ENCODE measurements around the gene DES. TPM values are rescaled to one million over a fixed set of nuclear protein-coding genes. Genes with fewer than 3 reads are reported as not detected.

The DES gene
- total and polyA plus RNA-seq, 4 donors = 22.5 to 314 (median 213) TPM

- DNase-seq (no peak), ATAC-seq (ENCODE audit: low FRiP score) (no peak)
- H3K36me3 ChIP-seq (ENCODE audit: control insufficient read depth in 1 of 2, insufficient read depth in 2 of 2, low read length in 1 of 2) = no peaks in the 10 kb centered on the region
- intact Hi-C loops (cut with DNase I) = loop anchor here in 1 of 2 donors (5.0 kb wide), 1 partner anchor 36 kb away; no protein-coding TSS in a partner anchor
- H3K9me3 ChIP-seq (ENCODE audit: control insufficient read depth, low read length) = no peaks in the 10 kb centered on the region
- 10 to 14% methylated on average over 12 of the region's 12 CpGs for WGBS, 2 donors
- peak overlapping the region; percentile 73 to 82 for H3K27ac ChIP-seq (ENCODE audit: low read depth in 1 of 2, low read length in 2 of 2)
- H3K27me3 ChIP-seq (ENCODE audit: control insufficient read depth in 1 of 2, insufficient read depth in 2 of 2, low read length in 1 of 2) = no peaks in the 10 kb centered on the region
- no peaks in the 10 kb centered on the region for H3K4me1 ChIP-seq (ENCODE audit: control insufficient read depth in 1 of 2, insufficient read depth in 2 of 2, low read length in 2 of 2)
- H3K4me3 ChIP-seq (ENCODE audit: low read length in 2 of 2) = peak overlapping the region; percentile 79 to 93
Measured at GRCh38 chr2:219443016-219443696, 25.0 kb downstream of the DES start.

- no peaks in the 10 kb centered on the region for H3K4me1 ChIP-seq (ENCODE audit: control insufficient read depth in 1 of 2, insufficient read depth in 2 of 2, low read length in 2 of 2)
- no peaks in the 10 kb centered on the region for H3K27me3 ChIP-seq (ENCODE audit: control insufficient read depth in 1 of 2, insufficient read depth in 2 of 2, low read length in 1 of 2)
- no peaks in the 10 kb centered on the region for H3K9me3 ChIP-seq (ENCODE audit: control insufficient read depth, low read length)
- H3K4me3 ChIP-seq (ENCODE audit: low read length in 2 of 2) = peak overlapping the region; percentile 2 to 3
- ATAC-seq (ENCODE audit: low FRiP score) = no peak
- H3K36me3 ChIP-seq (ENCODE audit: control insufficient read depth in 1 of 2, insufficient read depth in 2 of 2, low read length in 1 of 2) = no peaks in the 10 kb centered on the region
- DNase-seq = no peak
- peak overlapping the region; percentile 73 to 82 for H3K27ac ChIP-seq (ENCODE audit: low read depth in 1 of 2, low read length in 2 of 2)
- intact Hi-C loops (cut with DNase I) = loop anchor here (2.0 to 5.0 kb wide), 2 partner anchors 15 to 36 kb away; no protein-coding TSS in a partner anchor
- 14 to 18% methylated on average over 3 of the region's 3 CpGs for WGBS, 2 donors
Measured at GRCh38 chr2:219443697-219444023, 25.5 kb downstream of the DES start.

GRCh38 chr2:219444566-219445091 lies 26.5 kb downstream of the DES start:
- intact Hi-C loops (cut with DNase I) = loop anchor here (2.0 to 5.0 kb wide), 3 partner anchors 14 to 53 kb away; partner anchors contain the start of gene GMPPA (in 1 of the 2)
- H3K4me3 ChIP-seq (ENCODE audit: low read length in 2 of 2) = peak overlapping the region; percentile 2 to 9
- no peaks in the 10 kb centered on the region for H3K27me3 ChIP-seq (ENCODE audit: control insufficient read depth in 1 of 2, insufficient read depth in 2 of 2, low read length in 1 of 2)
- peak overlapping the region; percentile 73 to 82 for H3K27ac ChIP-seq (ENCODE audit: low read depth in 1 of 2, low read length in 2 of 2)
- WGBS, 2 donors = 7 to 13% methylated on average over 19 to 23 of the region's 23 CpGs
- peaks cover 0 to under 1% of the 10 kb centered on the region in 2 donors for H3K36me3 ChIP-seq (ENCODE audit: control insufficient read depth in 1 of 2, insufficient read depth in 2 of 2, low read length in 1 of 2)
- no peaks in the 10 kb centered on the region for H3K9me3 ChIP-seq (ENCODE audit: control insufficient read depth, low read length)
- peaks cover 0 to 4% of the 10 kb centered on the region in 2 donors for H3K4me1 ChIP-seq (ENCODE audit: control insufficient read depth in 1 of 2, insufficient read depth in 2 of 2, low read length in 2 of 2)
- peak; percentile 23 for ATAC-seq (ENCODE audit: low FRiP score)
- no peak for DNase-seq

- Histone ChIP-seq H3K4me3 (ENCODE audit: low read length in 2 of 2) (peak overlapping the region; percentile 2 to 12), H3K36me3 (ENCODE audit: control insufficient read depth in 1 of 2, insufficient read depth in 2 of 2, low read length in 1 of 2) (peaks cover 0 to 3% of the 10 kb centered on the region in 2 donors), H3K4me1 (ENCODE audit: control insufficient read depth in 1 of 2, insufficient read depth in 2 of 2, low read length in 2 of 2) (peaks cover 0 to 4% of the 10 kb centered on the region in 2 donors), H3K27me3 (ENCODE audit: control insufficient read depth in 1 of 2, insufficient read depth in 2 of 2, low read length in 1 of 2) (no peaks in the 10 kb centered on the region), H3K9me3 (ENCODE audit: control insufficient read depth, low read length) (no peaks in the 10 kb centered on the region), H3K27ac (ENCODE audit: low read depth in 1 of 2, low read length in 2 of 2) (peak overlapping the region; percentile 73 to 82)
- WGBS, 2 donors = 17% methylated on average over 5 of the region's 5 CpGs
- ATAC-seq (ENCODE audit: low FRiP score) = no peak
- intact Hi-C loops (cut with DNase I) = loop anchor here (2.0 to 5.0 kb wide), 2 partner anchors 14 to 52 kb away; partner anchors contain the start of gene GMPPA (in 1 of the 2)
- no peak for DNase-seq
Measured at GRCh38 chr2:219445220-219445640, 27.1 kb downstream of the DES start.

GRCh38 chr2:219446101-219446504 lies 27.9 kb downstream of the DES start:
- Histone ChIP-seq H3K9me3 (ENCODE audit: control insufficient read depth, low read length) (no peaks in the 10 kb centered on the region), H3K27me3 (ENCODE audit: control insufficient read depth in 1 of 2, insufficient read depth in 2 of 2, low read length in 1 of 2) (no peaks in the 10 kb centered on the region), H3K36me3 (ENCODE audit: control insufficient read depth in 1 of 2, insufficient read depth in 2 of 2, low read length in 1 of 2) (peaks cover 0 to 4% of the 10 kb centered on the region in 2 donors), H3K27ac (ENCODE audit: low read depth in 1 of 2, low read length in 2 of 2) (peak overlapping the region; percentile 73 to 96), H3K4me3 (ENCODE audit: low read length in 2 of 2) (no peak overlapping the region), H3K4me1 (ENCODE audit: control insufficient read depth in 1 of 2, insufficient read depth in 2 of 2, low read length in 2 of 2) (peaks cover 0 to 4% of the 10 kb centered on the region in 2 donors)
- 6% methylated on average over 4 to 6 of the region's 6 CpGs for WGBS, 2 donors
- peak in 1 of 2 donors; percentile 85 for DNase-seq
- intact Hi-C loops (cut with DNase I) = loop anchor here in 1 of 2 donors (5.0 kb wide), 1 partner anchor 51 kb away; the partner anchor contains the start of gene GMPPA
- ATAC-seq (ENCODE audit: low FRiP score) = peak; percentile 71

- DNase-seq = no peak
- H3K4me1 ChIP-seq (ENCODE audit: control insufficient read depth in 1 of 2, insufficient read depth in 2 of 2, low read length in 2 of 2) = peaks cover 0 to 4% of the 10 kb centered on the region in 2 donors
- ATAC-seq (ENCODE audit: low FRiP score) = no peak
- H3K27me3 ChIP-seq (ENCODE audit: control insufficient read depth in 1 of 2, insufficient read depth in 2 of 2, low read length in 1 of 2) = no peaks in the 10 kb centered on the region
- H3K4me3 ChIP-seq (ENCODE audit: low read length in 2 of 2) = no peak overlapping the region
- H3K36me3 ChIP-seq (ENCODE audit: control insufficient read depth in 1 of 2, insufficient read depth in 2 of 2, low read length in 1 of 2) = peaks cover 0 to 4% of the 10 kb centered on the region in 2 donors
- WGBS, 2 donors = 43 to 55% methylated on average over 1 of the region's 1 CpG
- intact Hi-C loops (cut with DNase I) = loop anchor here in 1 of 2 donors (5.0 kb wide), 1 partner anchor 51 kb away; the partner anchor contains the start of gene GMPPA
- peak overlapping the region; percentile 65 to 96 for H3K27ac ChIP-seq (ENCODE audit: low read depth in 1 of 2, low read length in 2 of 2)
- no peaks in the 10 kb centered on the region for H3K9me3 ChIP-seq (ENCODE audit: control insufficient read depth, low read length)
Measured at GRCh38 chr2:219446689-219447088, 28.5 kb downstream of the DES start.

GRCh38 chr2:219447242-219448098 lies 29.3 kb downstream of the DES start:
- WGBS, 2 donors = 43 to 44% methylated on average over 22 to 23 of the region's 23 CpGs
- Histone ChIP-seq H3K4me3 (ENCODE audit: low read length in 2 of 2) (no peak overlapping the region), H3K27me3 (ENCODE audit: control insufficient read depth in 1 of 2, insufficient read depth in 2 of 2, low read length in 1 of 2) (no peaks in the 10 kb centered on the region), H3K4me1 (ENCODE audit: control insufficient read depth in 1 of 2, insufficient read depth in 2 of 2, low read length in 2 of 2) (peaks cover 0 to 4% of the 10 kb centered on the region in 2 donors), H3K36me3 (ENCODE audit: control insufficient read depth in 1 of 2, insufficient read depth in 2 of 2, low read length in 1 of 2) (peaks cover 0 to 4% of the 10 kb centered on the region in 2 donors), H3K27ac (ENCODE audit: low read depth in 1 of 2, low read length in 2 of 2) (peak overlapping the region; percentile 92 to 93), H3K9me3 (ENCODE audit: control insufficient read depth, low read length) (no peaks in the 10 kb centered on the region)
- DNase-seq = no peak
- intact Hi-C loops (cut with DNase I) = loop anchor here in 1 of 2 donors (5.0 kb wide), 1 partner anchor 50 kb away; the partner anchor contains the start of gene GMPPA
- ATAC-seq (ENCODE audit: low FRiP score) = no peak

- H3K27me3 ChIP-seq (ENCODE audit: control insufficient read depth in 1 of 2, insufficient read depth in 2 of 2, low read length in 1 of 2) = no peaks in the 10 kb centered on the region
- H3K9me3 ChIP-seq (ENCODE audit: control insufficient read depth, low read length) = no peaks in the 10 kb centered on the region
- ATAC-seq (ENCODE audit: low FRiP score) (no peak), DNase-seq (peak in 1 of 2 donors; percentile 40)
- peaks cover 0 to 4% of the 10 kb centered on the region in 2 donors for H3K4me1 ChIP-seq (ENCODE audit: control insufficient read depth in 1 of 2, insufficient read depth in 2 of 2, low read length in 2 of 2)
- H3K4me3 ChIP-seq (ENCODE audit: low read length in 2 of 2) = peak overlapping the region in 1 of 2 donors; percentile 11
- peak overlapping the region; percentile 43 to 93 for H3K27ac ChIP-seq (ENCODE audit: low read depth in 1 of 2, low read length in 2 of 2)
- peaks cover 0 to 4% of the 10 kb centered on the region in 2 donors for H3K36me3 ChIP-seq (ENCODE audit: control insufficient read depth in 1 of 2, insufficient read depth in 2 of 2, low read length in 1 of 2)
- intact Hi-C loops (cut with DNase I) = loop anchor here in 1 of 2 donors (5.0 kb wide), 1 partner anchor 49 kb away; the partner anchor contains the start of gene GMPPA
- 64 to 69% methylated on average over 83 to 88 of the region's 88 CpGs for WGBS, 2 donors
Measured at GRCh38 chr2:219448099-219448775, 30.1 kb downstream of the DES start.
